Activated T-cell treated with anti-CD3 and anti-CD28 coated beads, Interleukin-2, amount 50 U/mL, for 4 hours (primary cell): ENCODE measurements around the gene TSSK3. TPM values are rescaled to one million over a fixed set of nuclear protein-coding genes. Genes with fewer than 3 reads are reported as not detected.
"Not testable (repeated sequence)": the region's sequence is repeated elsewhere in the genome, so short reads cannot be mapped to it uniquely, and the experiment has no call there.

Experiments
- ATAC-seq, 2 donors: fragments of 200-7000 bp; cut with Tn5 transposase; one replicate each; pipeline ENCODE4 v1.10.0; 2021
- DNase-seq: peaks from one replicate; pipeline ENCODE4 v3.0.0-alpha.2; 2020
- H3K27me3 Mint-ChIP-seq: one replicate; pipeline ENCODE4 v1.8.0; 2021; ENCODE audit warnings: low read depth, mixed read lengths
- H3K36me3 Mint-ChIP-seq: one replicate; pipeline ENCODE4 v1.8.0; 2022; ENCODE audit warnings: mixed read lengths; ENCODE audit not compliant: insufficient read depth
- H3K4me1 Mint-ChIP-seq: one replicate; pipeline ENCODE4 v1.8.0; 2021; ENCODE audit warnings: low read depth, mixed read lengths
- H3K4me3 Mint-ChIP-seq: one replicate; pipeline ENCODE4 v1.8.0; 2021; ENCODE audit warnings: mild to moderate bottlenecking, moderate library complexity, mixed read lengths
- H3K9me3 Mint-ChIP-seq: one replicate; pipeline ENCODE4 v1.8.0; 2021; ENCODE audit warnings: mixed read lengths
- total RNA-seq, 3 donors: library from RNA; stranded (reverse); gene quantifications; one replicate each; pipeline ENCODE4 v1.2.1, GENCODE V29; 2021

The TSSK3 gene
- total RNA-seq, 3 donors from 2014 or later: 0.71 to 0.98 (median 0.92) TPM

GRCh38 chr1:32394141-32394889 lies 32.0 kb downstream of the TSSK3 start, which contains the start of gene BSDC1:
Gene BSDC1, minus strand, starts transcription at chr1:32394441. Its CDS starts 27 bp downstream, at chr1:32394414.
- peaks cover 9% of the 10 kb centered on the region for H3K36me3 Mint-ChIP-seq
- H3K4me1 Mint-ChIP-seq: peaks cover 27% of the 10 kb centered on the region
- H3K27me3 Mint-ChIP-seq: no peaks in the 10 kb centered on the region
- DNase-seq (peak; percentile 97), ATAC-seq (peak; percentile 99)
- H3K9me3 Mint-ChIP-seq: no peaks in the 10 kb centered on the region
- H3K4me3 Mint-ChIP-seq: peak within 1 kb of the TSS; percentile 98

- Mint-ChIP-seq H3K36me3 (peaks cover 9% of the 10 kb centered on the region), H3K27me3 (no peaks in the 10 kb centered on the region), H3K9me3 (no peaks in the 10 kb centered on the region), H3K4me1 (peaks cover 27% of the 10 kb centered on the region), H3K4me3 (peak overlapping the region; percentile 98)
- DNase-seq (no peak), ATAC-seq (no peak)
Observed at GRCh38 chr1:32394890-32395432, 32.6 kb downstream of the TSSK3 start.

GRCh38 chr1:32396524-32396923 lies 34.2 kb downstream of the TSSK3 start:
- not testable (repeated sequence) for ATAC-seq, H3K9me3 Mint-ChIP-seq, H3K36me3 Mint-ChIP-seq, H3K4me3 Mint-ChIP-seq, H3K27me3 Mint-ChIP-seq, DNase-seq
- H3K4me1 Mint-ChIP-seq: peaks cover 27% of the 10 kb centered on the region

GRCh38 chr1:32398401-32398800 lies 36.1 kb downstream of the TSSK3 start:
- Mint-ChIP-seq H3K9me3 (no peaks in the 10 kb centered on the region), H3K36me3 (peaks cover 3% of the 10 kb centered on the region), H3K4me3 (no peak overlapping the region), H3K27me3 (no peaks in the 10 kb centered on the region), H3K4me1 (peaks cover 14% of the 10 kb centered on the region)
- no peak for ATAC-seq
- no peak for DNase-seq

- H3K4me1 Mint-ChIP-seq: peaks cover 4% of the 10 kb centered on the region
- DNase-seq (no peak), ATAC-seq (no peak)
- H3K27me3 Mint-ChIP-seq: no peaks in the 10 kb centered on the region
- H3K4me3 Mint-ChIP-seq: no peak overlapping the region
- H3K9me3 Mint-ChIP-seq: no peaks in the 10 kb centered on the region
- H3K36me3 Mint-ChIP-seq: no peaks in the 10 kb centered on the region
Observed at GRCh38 chr1:32399843-32400242, 37.5 kb downstream of the TSSK3 start.

- peak overlapping the region; percentile 11 for H3K4me3 Mint-ChIP-seq
- DNase-seq: peak; percentile 34
- no peaks in the 10 kb centered on the region for H3K4me1 Mint-ChIP-seq
Observed at GRCh38 chr1:32400876-32401631, 38.7 kb downstream of the TSSK3 start.

GRCh38 chr1:32404946-32405345 lies 42.6 kb downstream of the TSSK3 start:
- DNase-seq (no peak), ATAC-seq (no peak)
- no peaks in the 10 kb centered on the region for H3K9me3 Mint-ChIP-seq
- H3K4me1 Mint-ChIP-seq: no peaks in the 10 kb centered on the region
- no peaks in the 10 kb centered on the region for H3K36me3 Mint-ChIP-seq
- H3K27me3 Mint-ChIP-seq: no peaks in the 10 kb centered on the region
- H3K4me3 Mint-ChIP-seq: no peak overlapping the region

More at GRCh38 chr1:32400876-32401631, 38.7 kb downstream of the TSSK3 start:
- H3K36me3 Mint-ChIP-seq: no peaks in the 10 kb centered on the region
- no peaks in the 10 kb centered on the region for H3K27me3 Mint-ChIP-seq
- peak; percentile 77 to 88 for ATAC-seq
- H3K9me3 Mint-ChIP-seq: no peaks in the 10 kb centered on the region

GRCh38 chr1:32405672-32406467 lies 43.5 kb downstream of the TSSK3 start:
- H3K9me3 Mint-ChIP-seq: no peaks in the 10 kb centered on the region
- DNase-seq (no peak), ATAC-seq (peak in 1 of 2 donors; percentile 41)

GRCh38 chr1:32406629-32407111 lies 44.3 kb downstream of the TSSK3 start:
- H3K9me3 Mint-ChIP-seq: no peaks in the 10 kb centered on the region
- peaks cover under 1% of the 10 kb centered on the region for H3K27me3 Mint-ChIP-seq
- no peaks in the 10 kb centered on the region for H3K36me3 Mint-ChIP-seq
- no peak overlapping the region for H3K4me3 Mint-ChIP-seq
- no peak for ATAC-seq
- H3K4me1 Mint-ChIP-seq: no peaks in the 10 kb centered on the region
- no peak for DNase-seq

More at GRCh38 chr1:32405672-32406467, 43.5 kb downstream of the TSSK3 start:
- H3K27me3 Mint-ChIP-seq: no peaks in the 10 kb centered on the region
- H3K36me3 Mint-ChIP-seq: no peaks in the 10 kb centered on the region
- H3K4me1 Mint-ChIP-seq: no peaks in the 10 kb centered on the region
- no peak overlapping the region for H3K4me3 Mint-ChIP-seq

GRCh38 chr1:32411261-32411660 lies 48.9 kb downstream of the TSSK3 start:
- H3K27me3 Mint-ChIP-seq: peaks cover 8% of the 10 kb centered on the region
- H3K4me3 Mint-ChIP-seq: no peak overlapping the region
- H3K36me3 Mint-ChIP-seq: no peaks in the 10 kb centered on the region
- ATAC-seq: no peak
- H3K4me1 Mint-ChIP-seq: peaks cover 2% of the 10 kb centered on the region
- no peak for DNase-seq
- no peaks in the 10 kb centered on the region for H3K9me3 Mint-ChIP-seq

GRCh38 chr1:32413507-32414185 lies 51.3 kb downstream of the TSSK3 start:
- Mint-ChIP-seq H3K36me3 (no peaks in the 10 kb centered on the region), H3K4me1 (peaks cover 2% of the 10 kb centered on the region), H3K27me3 (peaks cover 12% of the 10 kb centered on the region), H3K9me3 (no peaks in the 10 kb centered on the region), H3K4me3 (no peak overlapping the region)
- DNase-seq (peak; percentile 71), ATAC-seq (peak; percentile 88 to 90)
